Subcutaneous adipose tissue (tissue), 4 donors: ENCODE measurements around the gene BBLN. TPM values are rescaled to one million over a fixed set of nuclear protein-coding genes. Genes with fewer than 3 reads are reported as not detected.

ENCODE experiments used
- CTCF ChIP-seq: fragments of 450-650 bp; IDR thresholded peaks from one replicate; pipeline ENCODE4 v1.5.1; 2016; ENCODE audit warnings: low read depth, mild to moderate bottlenecking, control low read depth, antibody characterized with exemption, moderate library complexity
- total RNA-seq, 4 donors: library from RNA; depleted of rRNA; stranded (reverse); fragments of >200 nt; gene quantifications; one replicate each; pipeline ENCODE4 v1.1.0, GENCODE V29; 2016

The BBLN gene
- total RNA-seq, 4 donors from 2014 or later, result 57.7 to 307 (median 228) TPM

- no peak for TF ChIP-seq CTCF
Observed at GRCh38 chr9:128178806-128179431, 18.9 kb downstream of the BBLN start.

- TF ChIP-seq CTCF, result no peak
Observed at GRCh38 chr9:128180001-128180400, 19.9 kb downstream of the BBLN start.

GRCh38 chr9:128180447-128180846 is 20.4 kb downstream of the BBLN start:
- TF ChIP-seq CTCF, result no peak

- no peak for TF ChIP-seq CTCF
Observed at GRCh38 chr9:128182893-128183588, 23.0 kb downstream of the BBLN start.

GRCh38 chr9:128185979-128186965 is 26.2 kb downstream of the BBLN start:
- TF ChIP-seq CTCF, result no peak

GRCh38 chr9:128187361-128187760 is 27.3 kb downstream of the BBLN start:
- no peak for TF ChIP-seq CTCF

GRCh38 chr9:128188209-128188608 is 28.1 kb downstream of the BBLN start:
- TF ChIP-seq CTCF, result no peak
